CD14-positive monocyte (primary cell): ENCODE data around the gene FSD2. TPM values are rescaled to one million over a fixed set of nuclear protein-coding genes. Genes with fewer than 3 reads are reported as not detected.

Source experiments
- DNase-seq, 3 donors: peaks; one replicate each; pipeline ENCODE4 v3.0.0-alpha.2; 2011 to 2022
- H2AFZ ChIP-seq: 2 replicates; pipeline ENCODE4 v1.6.0; 2012; ENCODE audit warnings: mild to moderate bottlenecking, low read depth, low read length, inconsistent platforms; ENCODE audit not compliant: insufficient read depth, poor library complexity, severe bottlenecking
- H3K27ac ChIP-seq, 2 donors: 1 replicate in 1 of 2; 2 replicates in 1 of 2; pipeline ENCODE4 v1.5.1; 2012 to 2013; ENCODE audit warnings: low read length in 2 of 2, control low read depth in 1 of 2, inconsistent platforms in 1 of 2, low read depth in 1 of 2, mild to moderate bottlenecking in 1 of 2
- H3K27me3 ChIP-seq, 2 donors: one replicate each; pipeline versions ENCODE4 v1.6.0 to v1.6.1; 2011 to 2013; ENCODE audit warnings: low read length in 2 of 2; ENCODE audit not compliant: control insufficient read depth in 2 of 2, insufficient read depth in 2 of 2
- H3K36me3 ChIP-seq, 2 donors: replicated peaks in 1 of 2; 1 replicate in 1 of 2; 2 replicates in 1 of 2; pipeline versions ENCODE4 v1.5.1 to v1.6.1; 2012 to 2013; ENCODE audit warnings: low read length in 2 of 2, control low read depth in 1 of 2, inconsistent platforms in 1 of 2, mild to moderate bottlenecking in 1 of 2; ENCODE audit not compliant: insufficient read depth in 2 of 2, control insufficient read depth in 1 of 2
- H3K4me1 ChIP-seq, 2 donors: 1 replicate in 1 of 2; 2 replicates in 1 of 2; pipeline versions ENCODE4 v1.5.1 to v1.6.1; 2012 to 2013; ENCODE audit warnings: low read length in 2 of 2, control low read depth in 1 of 2, inconsistent platforms in 1 of 2, mild to moderate bottlenecking in 1 of 2, moderate library complexity in 1 of 2; ENCODE audit not compliant: insufficient read depth in 2 of 2, control insufficient read depth in 1 of 2
- H3K4me2 ChIP-seq: replicated peaks from 2 replicates; pipeline ENCODE3; 2012; ENCODE audit warnings: low read length, moderate library complexity, mild to moderate bottlenecking; ENCODE audit not compliant: poor library complexity, severe bottlenecking; ENCODE audit errors: extremely low read depth
- H3K4me3 ChIP-seq, 3 experiments: fragments of 200-600 bp in 1 of 3; sonication (generic) in 1 of 3; replicated peaks in 1 of 3; 1 replicate in 2 of 3; 2 replicates in 1 of 3; pipeline ENCODE4 v1.5.1; 2011 to 2013; ENCODE audit warnings: low read length in 3 of 3, mild to moderate bottlenecking in 3 of 3, control low read depth in 2 of 3, low read depth in 2 of 3, inconsistent platforms in 1 of 3, moderate library complexity in 1 of 3
- H3K79me2 ChIP-seq: 2 replicates; pipeline ENCODE4 v1.6.0; 2012; ENCODE audit warnings: mild to moderate bottlenecking, control low read depth, inconsistent platforms, low read length, moderate library complexity; ENCODE audit not compliant: insufficient read depth
- H3K9ac ChIP-seq: 2 replicates; pipeline ENCODE4 v1.6.0; 2017; ENCODE audit warnings: low read length, mild to moderate bottlenecking; ENCODE audit not compliant: insufficient read depth, poor library complexity, severe bottlenecking
- H3K9me3 ChIP-seq, 2 donors: replicated peaks in 1 of 2; 1 replicate in 1 of 2; 2 replicates in 1 of 2; pipeline versions ENCODE4 v1.5.1 to v1.6.1; 2012 to 2013; ENCODE audit warnings: low read length in 2 of 2, control low read depth in 1 of 2; ENCODE audit not compliant: control insufficient read depth in 1 of 2, insufficient read depth in 1 of 2
- H4K20me1 ChIP-seq: 2 replicates; pipeline ENCODE4 v1.6.0; 2012; ENCODE audit warnings: mild to moderate bottlenecking, low read length, control low read depth, moderate library complexity; ENCODE audit not compliant: insufficient read depth
- H3K27ac Mint-ChIP-seq, 7 donors: one replicate each; pipeline ENCODE4 v1.8.0; 2020; ENCODE audit warnings: mild to moderate bottlenecking in 7 of 7, mixed read lengths in 7 of 7, moderate library complexity in 6 of 7, inconsistent platforms in 2 of 7
- H3K27me3 Mint-ChIP-seq, 3 donors: one replicate each; pipeline ENCODE4 v1.8.0; 2021 to 2022; ENCODE audit warnings: low read depth in 3 of 3, mild to moderate bottlenecking in 3 of 3, mixed read lengths in 3 of 3, moderate library complexity in 3 of 3, inconsistent platforms in 1 of 3
- H3K36me3 Mint-ChIP-seq, 2 donors: one replicate each; pipeline ENCODE4 v1.8.0; 2020; ENCODE audit warnings: mixed read lengths in 2 of 2, inconsistent platforms in 1 of 2, mild to moderate bottlenecking in 1 of 2
- H3K4me1 Mint-ChIP-seq: one replicate; pipeline ENCODE4 v1.8.0; 2020; ENCODE audit warnings: mild to moderate bottlenecking, mixed read lengths
- H3K4me3 Mint-ChIP-seq, 2 donors: one replicate each; pipeline ENCODE4 v1.8.0; 2020; ENCODE audit warnings: mild to moderate bottlenecking in 2 of 2, mixed read lengths in 2 of 2, moderate library complexity in 1 of 2
- H3K9me3 Mint-ChIP-seq, 7 donors: one replicate each; pipeline ENCODE4 v1.8.0; 2020 to 2022; ENCODE audit warnings: mixed read lengths in 7 of 7, mild to moderate bottlenecking in 6 of 7, moderate library complexity in 6 of 7, inconsistent platforms in 2 of 7
- WGBS: methylation state at CpG from one replicate; pipeline ENCODE4 v1.1.5; 2013; ENCODE audit warnings: missing lambda C conversion rate; ENCODE audit not compliant: insufficient coverage; 5-methylcytosine and 5-hydroxymethylcytosine counted together
- intact Hi-C, 2 donors: fragments of 100-400 bp; cut with micrococcal nuclease; formaldehyde crosslinking; loops; one replicate each; pipeline versions ENCODE4 v1.15.0 to v1.15.1; 2023
- polyA plus RNA-seq, 3 donors: library from polyadenylated mRNA; depleted of rRNA in 1 of 3; unstranded in 2 of 3; stranded (reverse) in 1 of 3; fragments of 300-500 nt in 2 of 3; fragments of >200 nt in 1 of 3; fragmentation: Illumina TruSeq in 2 of 3; gene quantifications; 1 replicate in 2 of 3; 2 replicates in 1 of 3; pipeline ENCODE4 v1.2.3, GENCODE V29; 2012 to 2021
- TF ChIP-seq, protein P1 (sequence below): fragments of 200-600 bp; IDR thresholded peaks from one replicate; pipeline ENCODE4 v1.8.0; 2022; ENCODE audit warnings: antibody characterized with exemption, mild to moderate bottlenecking

Gene FSD2
- polyA plus RNA-seq, 3 donors = 0.09 TPM; not detected in 2

- WGBS = 94% methylated on average over 3 of the region's 11 CpGs
- H3K79me2 ChIP-seq = no peaks in the 10 kb centered on the region
- H3K9me3 ChIP-seq = no peaks in the 10 kb centered on the region
- no peaks in the 10 kb centered on the region for H4K20me1 ChIP-seq
- H3K9me3 Mint-ChIP-seq = peaks cover 0 to 2% (median 0%) of the 10 kb centered on the region in 7 donors
- peaks cover 0 to 2% (median 0%) of the 10 kb centered on the region in 3 donors for H3K27me3 Mint-ChIP-seq
- peaks cover 1 to 3% of the 10 kb centered on the region in 2 donors for H3K36me3 Mint-ChIP-seq
- no peak overlapping the region for H3K27ac Mint-ChIP-seq
- no peak overlapping the region for H3K4me3 ChIP-seq
- H3K4me1 ChIP-seq = no peaks in the 10 kb centered on the region
- H3K36me3 ChIP-seq = no peaks in the 10 kb centered on the region
- H3K4me2 ChIP-seq = no peak overlapping the region
- TF ChIP-seq, protein P1, sequence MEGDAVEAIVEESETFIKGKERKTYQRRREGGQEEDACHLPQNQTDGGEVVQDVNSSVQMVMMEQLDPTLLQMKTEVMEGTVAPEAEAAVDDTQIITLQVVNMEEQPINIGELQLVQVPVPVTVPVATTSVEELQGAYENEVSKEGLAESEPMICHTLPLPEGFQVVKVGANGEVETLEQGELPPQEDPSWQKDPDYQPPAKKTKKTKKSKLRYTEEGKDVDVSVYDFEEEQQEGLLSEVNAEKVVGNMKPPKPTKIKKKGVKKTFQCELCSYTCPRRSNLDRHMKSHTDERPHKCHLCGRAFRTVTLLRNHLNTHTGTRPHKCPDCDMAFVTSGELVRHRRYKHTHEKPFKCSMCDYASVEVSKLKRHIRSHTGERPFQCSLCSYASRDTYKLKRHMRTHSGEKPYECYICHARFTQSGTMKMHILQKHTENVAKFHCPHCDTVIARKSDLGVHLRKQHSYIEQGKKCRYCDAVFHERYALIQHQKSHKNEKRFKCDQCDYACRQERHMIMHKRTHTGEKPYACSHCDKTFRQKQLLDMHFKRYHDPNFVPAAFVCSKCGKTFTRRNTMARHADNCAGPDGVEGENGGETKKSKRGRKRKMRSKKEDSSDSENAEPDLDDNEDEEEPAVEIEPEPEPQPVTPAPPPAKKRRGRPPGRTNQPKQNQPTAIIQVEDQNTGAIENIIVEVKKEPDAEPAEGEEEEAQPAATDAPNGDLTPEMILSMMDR = no peak
- H3K9ac ChIP-seq = no peak overlapping the region
- no peak overlapping the region for H2AFZ ChIP-seq
- no peak overlapping the region for H3K4me3 Mint-ChIP-seq
- intact Hi-C loops = no loop called here
- no peak for DNase-seq
- no peak overlapping the region for H3K27ac ChIP-seq
- no peaks in the 10 kb centered on the region for H3K4me1 Mint-ChIP-seq
- no peaks in the 10 kb centered on the region for H3K27me3 ChIP-seq
These were observed 75.8 kb downstream of the FSD2 start for GRCh38 chr15:82730022-82730530.

DNA sequence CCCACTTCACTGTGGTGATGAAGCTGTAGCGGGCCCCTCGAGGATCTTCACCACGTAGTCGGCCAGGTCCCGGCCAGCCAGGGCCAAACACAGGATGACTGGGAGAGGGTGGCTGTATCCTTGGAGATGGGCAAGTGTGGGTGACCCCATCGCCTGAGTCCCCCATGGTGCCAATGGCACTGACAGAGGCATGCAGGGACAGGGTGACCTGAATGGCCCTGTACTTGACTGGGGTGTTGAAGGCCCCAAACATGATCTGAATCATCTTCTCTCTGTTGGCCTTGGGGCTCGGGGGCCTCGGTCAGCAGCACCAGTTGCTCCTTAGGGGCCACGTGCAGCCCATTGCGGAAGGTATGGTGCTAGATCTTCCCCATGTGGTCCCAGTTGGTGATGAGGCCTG is 79.1 kb downstream of the FSD2 start:
- no peaks in the 10 kb centered on the region for H3K36me3 ChIP-seq
- H3K27ac ChIP-seq = no peak overlapping the region
- H3K79me2 ChIP-seq = no peaks in the 10 kb centered on the region
- H3K9me3 ChIP-seq = no peaks in the 10 kb centered on the region
- H3K4me3 ChIP-seq = no peak overlapping the region
- no peak overlapping the region for H3K9ac ChIP-seq
- H2AFZ ChIP-seq = no peak overlapping the region
- H3K36me3 Mint-ChIP-seq = no peaks in the 10 kb centered on the region
- H3K4me1 ChIP-seq = no peaks in the 10 kb centered on the region
- DNase-seq = no peak
- H3K27me3 ChIP-seq = no peaks in the 10 kb centered on the region
- H3K9me3 Mint-ChIP-seq = peaks cover 0 to 6% (median 0%) of the 10 kb centered on the region in 7 donors
- peaks cover 3% of the 10 kb centered on the region for H3K4me1 Mint-ChIP-seq
- no peak overlapping the region for H3K27ac Mint-ChIP-seq
- TF ChIP-seq, protein P1 = no peak
- no peak overlapping the region for H3K4me3 Mint-ChIP-seq
- 97% methylated on average over 6 of the region's 10 CpGs for WGBS
- intact Hi-C loops = no loop called here
- no peak overlapping the region for H3K4me2 ChIP-seq
- H4K20me1 ChIP-seq = no peaks in the 10 kb centered on the region
- H3K27me3 Mint-ChIP-seq = peaks cover 0 to 3% (median 2%) of the 10 kb centered on the region in 3 donors
